Subcutaneous adipose tissue (tissue), 4 donors: ENCODE data around the gene MIPOL1. TPM values are rescaled to one million over a fixed set of nuclear protein-coding genes. Genes with fewer than 3 reads are reported as not detected.

Experiments
- CTCF ChIP-seq: fragments of 450-650 bp; IDR thresholded peaks from one replicate; pipeline ENCODE4 v1.5.1; 2016; ENCODE audit warnings: low read depth, mild to moderate bottlenecking, control low read depth, antibody characterized with exemption, moderate library complexity
- total RNA-seq, 4 donors: library from RNA; depleted of rRNA; stranded (reverse); fragments of >200 nt; gene quantifications; one replicate each; pipeline ENCODE4 v1.1.0, GENCODE V29; 2016

Gene MIPOL1
- total RNA-seq, 4 donors from 2014 or later: 7.6 to 20.9 (median 11.1) TPM

DNA sequence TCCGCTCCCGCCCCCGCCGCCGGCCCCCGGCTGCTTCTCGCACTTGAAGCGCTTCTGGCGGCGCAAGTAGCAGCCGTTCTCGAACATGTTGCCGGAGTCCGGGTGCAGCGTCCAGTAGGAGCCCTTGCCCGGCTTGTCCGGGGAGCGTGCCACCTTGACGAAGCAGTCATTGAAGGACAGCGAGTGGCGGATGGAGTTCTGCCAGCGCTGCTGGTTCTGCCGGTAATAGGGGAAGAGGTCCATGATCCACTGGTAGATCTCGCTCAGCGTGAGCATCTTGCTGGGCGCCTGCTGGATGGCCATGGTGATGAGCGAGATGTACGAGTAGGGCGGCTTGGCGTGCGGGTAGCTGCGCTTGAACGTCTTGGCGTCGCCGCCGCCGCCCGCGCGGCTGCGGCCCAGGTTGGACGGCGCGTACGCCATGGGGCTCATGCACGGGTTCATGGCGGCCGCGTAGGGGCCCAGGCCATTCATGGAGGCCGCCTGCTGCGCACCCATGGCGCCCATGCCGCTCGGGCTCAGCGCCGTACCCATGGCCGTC lies 394.3 kb downstream of the MIPOL1 start:
- TF ChIP-seq CTCF: no peak

- TF ChIP-seq CTCF: no peak
Observed at GRCh38 chr14:37592482-37593408, 395.0 kb downstream of the MIPOL1 start.

DNA sequence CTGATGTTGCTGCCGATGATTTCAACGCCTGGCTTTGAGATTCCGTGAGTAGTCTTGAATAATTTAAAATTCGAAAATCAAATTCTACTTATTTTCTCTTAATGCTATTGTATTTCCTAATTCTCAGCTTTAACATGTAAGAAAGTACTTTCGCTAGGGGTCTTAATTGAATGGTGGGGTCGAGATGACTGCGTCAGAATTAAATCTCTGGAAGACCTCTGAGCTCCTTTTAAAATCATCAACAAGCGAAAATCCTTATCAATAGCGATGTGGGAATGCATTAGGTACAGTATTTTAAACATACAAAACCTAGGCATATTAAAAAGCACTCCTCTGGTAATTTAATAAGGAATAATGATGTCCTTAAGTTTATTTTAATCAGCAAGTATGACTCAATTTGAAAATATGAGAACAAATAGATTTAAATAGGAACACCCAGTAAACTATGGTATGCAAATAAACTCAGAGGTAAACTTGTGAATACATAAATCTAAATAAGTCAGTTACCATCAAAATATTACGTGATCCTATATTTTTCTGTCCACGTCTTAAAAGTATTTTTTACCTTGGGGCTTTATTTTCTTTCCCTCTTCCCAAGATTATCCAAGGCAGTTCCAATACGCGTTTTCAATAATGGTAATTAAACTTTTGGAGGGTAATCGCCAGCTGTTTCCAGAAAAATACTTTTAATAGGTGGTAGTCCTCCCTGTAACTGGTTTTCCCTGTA lies 395.9 kb downstream of the MIPOL1 start:
- TF ChIP-seq CTCF: no peak

DNA sequence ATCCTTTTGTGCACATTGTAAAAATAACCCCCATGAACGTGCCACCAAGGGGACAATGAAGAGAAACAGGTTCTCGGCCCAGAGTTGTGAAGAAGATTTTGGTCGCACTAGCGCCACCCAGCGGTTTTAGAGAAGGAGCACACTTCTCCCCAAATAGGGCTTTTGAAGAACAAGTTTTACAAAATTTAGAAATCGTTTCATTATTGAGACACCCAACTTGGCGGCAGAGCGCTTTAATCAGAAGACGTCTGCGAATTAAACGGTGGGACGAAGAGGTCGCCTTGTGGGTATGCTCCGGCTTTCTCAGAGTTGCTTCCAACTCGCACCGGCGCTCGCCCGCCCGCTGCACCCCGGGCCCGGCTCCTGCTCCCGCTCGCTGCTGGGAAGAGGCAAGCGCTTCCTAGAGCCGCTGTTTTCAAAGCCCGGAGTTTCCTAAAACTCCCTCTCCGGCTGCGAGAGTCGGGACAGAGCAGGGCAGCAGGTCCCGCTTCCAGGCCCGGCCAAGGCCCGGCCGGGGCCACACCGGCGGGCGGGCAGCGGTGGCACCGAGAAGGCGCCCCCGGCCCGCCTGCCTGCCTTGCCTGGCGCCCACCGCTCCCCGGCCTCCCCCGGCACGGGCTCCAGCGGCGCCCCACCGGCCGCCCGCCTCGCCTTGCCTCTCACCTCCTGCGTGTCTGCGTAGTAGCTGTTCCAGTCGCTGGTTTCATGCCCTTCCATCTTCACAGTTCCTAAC lies 396.7 kb downstream of the MIPOL1 start:
- TF ChIP-seq CTCF: no peak

GRCh38 chr14:37594971-37595808 lies 397.5 kb downstream of the MIPOL1 start, which contains the start of the genes FOXA1 and TTC6:
TSS of gene FOXA1 (minus strand) at chr14:37595249. CDS start at chr14:37594972, 277 bp downstream.
TSS of gene TTC6 (plus strand) at chr14:37595629. CDS start at chr14:37622065, 26,436 bp downstream.
- TF ChIP-seq CTCF: no peak

DNA sequence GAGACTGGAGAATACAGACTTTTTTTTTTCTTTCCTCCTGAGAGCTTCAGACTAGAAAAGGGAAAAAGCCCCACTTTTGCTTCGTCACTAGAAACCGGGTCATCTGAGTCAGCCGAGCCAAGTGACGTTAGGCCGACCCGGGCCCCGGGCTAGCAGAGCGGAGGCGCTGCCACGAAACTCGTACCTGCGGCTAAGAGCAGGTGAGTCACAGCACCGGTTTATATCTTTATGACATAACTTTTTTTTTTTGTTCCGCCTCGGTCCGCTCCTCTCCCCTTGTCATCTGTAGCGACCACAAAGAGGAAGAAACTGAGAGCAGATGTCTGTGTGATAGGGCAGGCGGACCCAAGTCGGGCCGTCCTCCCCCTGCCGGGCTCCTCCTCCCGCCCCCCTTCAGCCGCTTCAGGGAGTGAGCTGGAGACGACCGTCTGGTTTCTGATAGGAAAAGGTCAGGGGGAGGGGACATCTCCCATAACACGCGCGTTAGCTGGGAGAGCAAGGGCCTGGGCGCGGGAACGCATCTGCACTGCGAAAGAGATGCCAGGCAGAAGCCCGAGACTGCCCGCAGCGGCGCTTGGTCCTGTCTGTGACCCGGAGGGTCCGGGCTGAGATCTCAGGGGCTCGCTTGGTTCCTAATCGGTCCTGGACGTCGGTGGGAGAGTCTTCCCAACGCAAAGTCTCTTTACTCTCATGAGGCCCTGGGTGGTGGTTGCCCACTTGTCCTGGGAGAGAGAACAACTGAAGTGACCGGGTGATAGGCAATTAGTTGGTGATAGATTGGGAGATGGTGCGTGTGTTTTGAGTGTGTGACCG lies 398.3 kb downstream of the MIPOL1 start:
- no peak for TF ChIP-seq CTCF
